ENCODE measurements around the gene METTL14.

The METTL14 gene

GRCh38 chr4:118736900-118737299, 51.7 kb downstream of the METTL14 start:
- TF ChIP-seq, protein P1, sequence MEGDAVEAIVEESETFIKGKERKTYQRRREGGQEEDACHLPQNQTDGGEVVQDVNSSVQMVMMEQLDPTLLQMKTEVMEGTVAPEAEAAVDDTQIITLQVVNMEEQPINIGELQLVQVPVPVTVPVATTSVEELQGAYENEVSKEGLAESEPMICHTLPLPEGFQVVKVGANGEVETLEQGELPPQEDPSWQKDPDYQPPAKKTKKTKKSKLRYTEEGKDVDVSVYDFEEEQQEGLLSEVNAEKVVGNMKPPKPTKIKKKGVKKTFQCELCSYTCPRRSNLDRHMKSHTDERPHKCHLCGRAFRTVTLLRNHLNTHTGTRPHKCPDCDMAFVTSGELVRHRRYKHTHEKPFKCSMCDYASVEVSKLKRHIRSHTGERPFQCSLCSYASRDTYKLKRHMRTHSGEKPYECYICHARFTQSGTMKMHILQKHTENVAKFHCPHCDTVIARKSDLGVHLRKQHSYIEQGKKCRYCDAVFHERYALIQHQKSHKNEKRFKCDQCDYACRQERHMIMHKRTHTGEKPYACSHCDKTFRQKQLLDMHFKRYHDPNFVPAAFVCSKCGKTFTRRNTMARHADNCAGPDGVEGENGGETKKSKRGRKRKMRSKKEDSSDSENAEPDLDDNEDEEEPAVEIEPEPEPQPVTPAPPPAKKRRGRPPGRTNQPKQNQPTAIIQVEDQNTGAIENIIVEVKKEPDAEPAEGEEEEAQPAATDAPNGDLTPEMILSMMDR (conservative IDR thresholded peaks at IDR 0.05; ENCODE audit: low read depth, low read length) = no peak
- Histone ChIP-seq H3K36me3 (ENCODE audit: insufficient read depth) (no peaks in the 10 kb centered on the region; the same call in 1 of the 2 replicates), H3K79me2 (ENCODE audit: insufficient read depth, low read depth) (no peaks in the 10 kb centered on the region), H3K4me2 (no peak overlapping the region), H3K9ac (no peak overlapping the region), H3K27ac (no peak overlapping the region), H3K4me3 (IDR thresholded peaks at IDR 0.05; ENCODE audit: insufficient read depth, low read depth, low read length) (no peak overlapping the region), H2AFZ (ENCODE audit: low read depth) (no peak overlapping the region), H3K27me3 (ENCODE audit: insufficient read depth, low read depth) (no peaks in the 10 kb centered on the region), H4K20me1 (ENCODE audit: insufficient read depth) (no peaks in the 10 kb centered on the region), H3K4me1 (ENCODE audit: low read depth, poor library complexity, severe bottlenecking) (no peaks in the 10 kb centered on the region)

GRCh38 chr4:118738090-118738489, 52.9 kb downstream of the METTL14 start:
- Histone ChIP-seq H2AFZ (ENCODE audit: low read depth) (no peak overlapping the region), H3K27ac (no peak overlapping the region), H3K79me2 (ENCODE audit: insufficient read depth, low read depth) (no peaks in the 10 kb centered on the region), H3K4me1 (ENCODE audit: low read depth, poor library complexity, severe bottlenecking) (no peaks in the 10 kb centered on the region), H3K27me3 (ENCODE audit: insufficient read depth, low read depth) (no peaks in the 10 kb centered on the region), H3K4me2 (no peak overlapping the region), H3K36me3 (ENCODE audit: insufficient read depth) (no peaks in the 10 kb centered on the region; the same call in 1 of the 2 replicates), H4K20me1 (ENCODE audit: insufficient read depth) (no peaks in the 10 kb centered on the region), H3K9ac (no peak overlapping the region), H3K4me3 (IDR thresholded peaks at IDR 0.05; ENCODE audit: insufficient read depth, low read depth, low read length) (no peak overlapping the region)
- TF ChIP-seq, protein P1 (conservative IDR thresholded peaks at IDR 0.05; ENCODE audit: low read depth, low read length) = no peak

GRCh38 chr4:118739022-118739713, 54.0 kb downstream of the METTL14 start:
- Histone ChIP-seq H3K4me2 (no peak overlapping the region), H3K4me1 (ENCODE audit: low read depth, poor library complexity, severe bottlenecking) (no peaks in the 10 kb centered on the region), H3K4me3 (IDR thresholded peaks at IDR 0.05; ENCODE audit: insufficient read depth, low read depth, low read length) (no peak overlapping the region), H3K79me2 (ENCODE audit: insufficient read depth, low read depth) (no peaks in the 10 kb centered on the region), H4K20me1 (ENCODE audit: insufficient read depth) (no peaks in the 10 kb centered on the region), H3K9ac (no peak overlapping the region), H3K36me3 (ENCODE audit: insufficient read depth) (no peaks in the 10 kb centered on the region; the same call in 1 of the 2 replicates), H3K27ac (no peak overlapping the region), H2AFZ (ENCODE audit: low read depth) (no peak overlapping the region), H3K27me3 (ENCODE audit: insufficient read depth, low read depth) (no peaks in the 10 kb centered on the region)
- TF ChIP-seq, protein P1 (conservative IDR thresholded peaks at IDR 0.05; ENCODE audit: low read depth, low read length) = no peak

- H3K36me3 ChIP-seq (ENCODE audit: insufficient read depth) = no peaks in the 10 kb centered on the region; the same call in 1 of the 2 replicates
- H3K27ac ChIP-seq = no peak overlapping the region
- no peaks in the 10 kb centered on the region for H3K27me3 ChIP-seq (ENCODE audit: insufficient read depth, low read depth)
- H3K9ac ChIP-seq = no peak overlapping the region
- TF ChIP-seq, protein P1 (conservative IDR thresholded peaks at IDR 0.05; ENCODE audit: low read depth, low read length) = peak; percentile 78
- no peak overlapping the region for H2AFZ ChIP-seq (ENCODE audit: low read depth)
- H4K20me1 ChIP-seq (ENCODE audit: insufficient read depth) = no peaks in the 10 kb centered on the region
- H3K4me2 ChIP-seq = no peak overlapping the region
- H3K4me1 ChIP-seq (ENCODE audit: low read depth, poor library complexity, severe bottlenecking) = no peaks in the 10 kb centered on the region
- H3K79me2 ChIP-seq (ENCODE audit: insufficient read depth, low read depth) = no peaks in the 10 kb centered on the region
- no peak overlapping the region for H3K4me3 ChIP-seq (IDR thresholded peaks at IDR 0.05; ENCODE audit: insufficient read depth, low read depth, low read length)
Measured at GRCh38 chr4:118740869-118741268, 55.7 kb downstream of the METTL14 start.
